T-helper 22 cell (primary cell): ENCODE data around the gene FAM171A1.
A peak's percentile ranks its signal among the peaks of the same experiment; 100 is the strongest.

Source experiments
- DNase-seq: peaks from one replicate; pipeline ENCODE4 v3.0.0-alpha.2; 2020; ENCODE audit warnings: low read depth

FAM171A1 gene

DNA sequence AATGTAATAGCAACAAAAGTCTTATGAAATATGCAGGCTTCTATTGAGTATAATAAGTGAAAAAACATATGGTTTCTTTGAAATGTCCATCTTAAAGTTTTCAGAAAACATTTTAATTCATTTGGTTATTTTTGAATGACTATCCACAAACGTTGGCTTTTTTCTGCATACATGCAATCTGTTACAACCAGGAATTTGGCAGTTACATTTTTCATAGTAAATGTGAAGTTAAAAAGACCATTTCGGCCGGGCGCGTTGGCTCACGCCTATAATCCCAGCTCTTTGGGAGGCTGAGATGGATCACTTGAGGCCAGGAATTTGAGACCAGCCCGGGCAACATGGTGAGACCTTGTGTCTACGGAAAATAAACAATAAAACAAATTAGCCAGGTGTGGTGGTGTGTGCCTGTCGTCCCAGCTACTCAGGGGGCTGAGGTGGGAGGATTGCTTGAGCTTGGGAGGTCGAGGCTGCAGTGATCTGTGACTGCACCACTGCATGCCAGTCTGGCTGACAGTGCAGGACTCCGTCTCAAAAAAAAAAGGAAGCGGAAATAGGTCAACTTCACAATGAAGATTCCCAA is 128.7 kb downstream of the FAM171A1 start:
- no peak for DNase-seq

DNA sequence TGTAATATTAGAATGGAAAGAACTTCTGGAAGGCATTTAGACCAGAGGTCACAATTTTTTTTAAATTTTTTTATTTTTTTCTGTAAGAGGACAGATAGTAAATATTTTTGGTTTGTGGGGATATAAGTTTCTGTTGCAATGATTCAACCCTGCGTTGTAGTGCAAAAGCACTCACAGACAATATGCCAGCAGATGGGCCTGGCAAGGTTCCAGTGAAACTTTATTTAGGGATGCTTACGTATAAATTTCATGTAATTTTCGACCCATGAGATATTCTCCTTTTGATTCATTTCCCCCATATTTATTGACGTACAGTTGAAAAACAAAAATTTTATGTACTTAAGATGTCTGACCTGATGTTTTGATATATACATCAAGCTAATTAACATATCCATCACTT is 129.8 kb downstream of the FAM171A1 start:
- no peak for DNase-seq

DNA sequence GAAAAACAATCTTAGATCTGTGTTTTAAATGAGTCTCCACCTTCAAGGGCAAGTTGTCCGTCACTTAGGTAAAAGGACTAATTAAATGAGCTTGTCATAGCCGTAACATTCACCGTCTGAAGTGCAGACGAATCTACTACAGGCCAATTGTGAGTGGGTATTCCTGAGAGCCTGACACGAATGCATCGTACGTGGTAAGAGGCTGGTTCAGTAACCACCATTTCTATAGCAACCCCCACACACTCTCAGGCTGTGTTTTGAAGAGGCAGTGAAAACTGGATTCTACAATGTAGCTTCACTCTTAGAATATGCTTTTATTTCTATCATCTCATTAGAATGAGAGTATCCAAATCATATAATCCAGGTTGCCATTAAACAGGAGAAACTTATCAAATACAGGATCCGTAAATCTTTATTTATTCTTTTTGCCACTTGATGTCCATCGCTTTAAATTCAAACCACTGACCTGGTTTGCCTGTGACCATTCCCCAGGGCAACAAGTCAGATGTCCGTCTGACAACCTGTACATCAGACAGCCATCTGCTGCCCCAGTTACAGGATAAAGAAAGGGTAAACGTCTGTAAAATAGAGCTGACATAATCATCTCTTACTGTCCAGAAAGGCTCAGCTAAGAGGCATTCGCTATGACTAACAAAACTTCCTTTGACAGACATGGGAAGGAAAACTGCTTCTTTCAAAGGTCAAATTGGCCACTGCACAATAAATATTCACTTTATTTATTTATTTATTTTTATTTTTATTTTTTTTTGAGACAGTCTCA is 132.3 kb downstream of the FAM171A1 start:
- DNase-seq: no peak

DNA sequence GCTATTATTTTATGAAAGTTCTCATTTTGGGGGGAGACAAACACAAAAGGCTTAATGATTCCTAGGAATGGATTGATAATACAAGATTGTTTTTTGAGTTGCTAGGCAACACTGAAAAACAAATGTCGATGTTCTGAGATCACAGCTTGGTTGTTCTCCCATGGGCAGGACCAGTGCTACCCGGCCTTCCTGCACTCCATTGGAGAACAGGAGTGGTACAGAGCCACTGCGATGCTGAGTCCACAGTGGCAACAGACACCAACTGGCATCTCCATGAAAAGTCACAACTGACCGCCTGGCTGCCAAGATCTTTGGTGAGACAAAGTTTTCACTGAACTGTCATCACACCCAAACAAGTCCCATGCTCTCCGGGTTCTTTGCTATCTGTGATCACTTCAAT is 133.7 kb downstream of the FAM171A1 start:
- no peak for DNase-seq

DNA sequence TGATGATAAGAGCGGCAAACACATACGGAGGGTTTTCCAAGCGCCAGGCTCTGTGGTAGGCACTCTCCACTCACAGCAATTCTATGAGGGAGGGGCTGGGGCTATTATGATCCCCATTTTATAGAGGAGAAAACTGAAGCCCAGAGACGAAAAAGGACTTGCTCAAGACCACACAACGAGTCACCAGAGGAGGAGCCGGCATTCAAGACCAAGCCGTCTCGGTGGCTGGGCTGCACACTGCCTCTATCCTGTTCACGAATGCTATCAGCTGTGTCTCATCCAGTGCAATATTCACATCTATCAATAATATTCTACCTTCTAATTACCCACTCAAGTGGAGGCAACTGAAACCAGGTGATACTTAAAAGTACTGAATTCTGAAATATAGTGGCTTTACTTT is 134.7 kb downstream of the FAM171A1 start:
- DNase-seq: no peak

DNA sequence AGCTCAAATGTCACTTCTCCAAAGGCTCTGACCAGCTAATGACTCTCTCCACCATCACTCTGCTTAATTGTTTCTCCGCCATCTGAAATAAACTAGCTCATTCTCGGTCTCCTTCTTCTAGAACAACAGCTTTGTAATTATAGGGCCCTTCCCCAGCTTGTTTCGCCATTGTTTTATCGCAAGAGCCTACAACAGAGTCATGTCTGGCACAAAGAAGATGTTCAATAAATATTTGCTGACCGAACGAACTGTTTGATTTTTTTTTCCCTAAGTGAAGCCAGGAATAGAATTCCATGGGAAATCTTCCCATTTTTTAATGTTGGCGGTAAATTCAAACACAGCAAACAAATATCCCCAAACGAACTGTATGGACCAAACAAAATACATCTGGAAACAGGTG is 138.8 kb downstream of the FAM171A1 start:
- DNase-seq: no peak

DNA sequence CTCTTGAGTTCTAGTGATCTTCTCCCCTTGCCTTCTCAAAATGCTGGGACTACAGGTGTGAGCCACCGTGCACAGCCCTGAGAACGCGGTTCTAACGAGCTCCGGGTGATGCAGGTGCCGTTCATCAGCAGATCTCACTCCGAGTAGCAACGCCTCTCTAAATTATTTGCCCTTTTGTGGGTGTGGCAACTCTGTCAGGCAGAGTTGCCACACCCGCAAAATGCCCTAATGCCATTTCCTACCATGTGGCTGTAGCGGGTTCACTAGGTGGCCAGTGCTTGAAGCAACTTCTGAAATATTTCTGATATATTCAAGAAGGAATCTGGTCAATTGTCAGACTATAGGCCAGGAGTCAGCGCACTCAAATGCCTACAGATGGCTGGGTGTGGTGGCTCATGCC is 139.7 kb downstream of the FAM171A1 start:
- DNase-seq: no peak

DNA sequence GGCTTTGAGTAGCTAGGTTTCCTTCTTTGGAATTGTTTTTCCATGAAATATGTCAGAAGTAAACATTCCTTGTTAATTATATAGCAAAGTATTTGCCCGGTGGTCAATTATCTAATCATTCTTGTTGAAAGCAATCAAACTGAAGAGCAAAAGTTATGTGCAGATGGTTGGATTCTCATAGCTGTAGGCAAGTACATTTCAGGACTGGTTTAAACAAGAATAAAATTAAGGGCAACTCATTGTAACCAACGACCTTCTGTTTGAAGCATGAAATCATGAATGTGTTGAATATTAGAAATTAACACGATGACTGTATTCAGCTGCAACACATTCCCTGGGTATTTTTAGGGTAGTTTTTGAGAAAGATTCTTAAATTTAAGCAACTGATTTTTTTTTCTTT is 140.8 kb downstream of the FAM171A1 start:
- DNase-seq: no peak

DNA sequence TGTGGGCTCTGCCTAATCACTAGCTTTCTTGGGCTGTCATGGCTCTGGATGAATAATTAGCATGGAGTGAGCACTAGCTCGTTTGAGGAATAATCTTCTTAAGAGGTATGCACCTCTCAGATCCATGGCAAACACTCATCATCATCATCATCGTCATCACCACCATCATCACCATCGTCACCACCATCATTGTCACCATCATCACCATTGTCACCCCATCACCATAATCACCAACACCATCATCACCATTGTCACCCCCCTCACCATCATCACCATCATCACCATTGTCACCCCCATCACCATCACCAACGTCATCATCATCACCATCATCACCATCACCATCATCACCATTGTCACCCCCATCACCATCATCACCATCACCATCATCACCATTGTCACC is 141.8 kb downstream of the FAM171A1 start:
- no peak for DNase-seq

DNA sequence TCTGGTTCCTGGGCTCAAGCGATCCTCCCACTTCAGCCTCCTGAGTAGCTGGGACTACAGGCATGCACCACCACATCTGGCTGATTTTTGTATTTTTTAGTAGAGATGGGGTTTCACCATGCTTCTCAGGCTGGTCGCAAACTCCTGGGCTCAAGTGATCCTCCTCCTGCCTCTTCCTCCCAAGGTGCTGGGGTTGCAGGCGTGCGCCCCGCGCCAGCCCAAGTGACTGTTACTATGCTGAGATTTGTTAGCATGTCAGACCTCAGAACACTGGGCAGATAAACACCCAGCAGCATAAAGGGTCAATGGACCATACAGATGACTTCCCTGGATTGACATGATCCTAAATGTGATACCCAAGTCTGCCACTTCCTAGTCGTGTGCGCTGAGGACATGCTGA is 142.7 kb downstream of the FAM171A1 start:
- no peak for DNase-seq

DNA sequence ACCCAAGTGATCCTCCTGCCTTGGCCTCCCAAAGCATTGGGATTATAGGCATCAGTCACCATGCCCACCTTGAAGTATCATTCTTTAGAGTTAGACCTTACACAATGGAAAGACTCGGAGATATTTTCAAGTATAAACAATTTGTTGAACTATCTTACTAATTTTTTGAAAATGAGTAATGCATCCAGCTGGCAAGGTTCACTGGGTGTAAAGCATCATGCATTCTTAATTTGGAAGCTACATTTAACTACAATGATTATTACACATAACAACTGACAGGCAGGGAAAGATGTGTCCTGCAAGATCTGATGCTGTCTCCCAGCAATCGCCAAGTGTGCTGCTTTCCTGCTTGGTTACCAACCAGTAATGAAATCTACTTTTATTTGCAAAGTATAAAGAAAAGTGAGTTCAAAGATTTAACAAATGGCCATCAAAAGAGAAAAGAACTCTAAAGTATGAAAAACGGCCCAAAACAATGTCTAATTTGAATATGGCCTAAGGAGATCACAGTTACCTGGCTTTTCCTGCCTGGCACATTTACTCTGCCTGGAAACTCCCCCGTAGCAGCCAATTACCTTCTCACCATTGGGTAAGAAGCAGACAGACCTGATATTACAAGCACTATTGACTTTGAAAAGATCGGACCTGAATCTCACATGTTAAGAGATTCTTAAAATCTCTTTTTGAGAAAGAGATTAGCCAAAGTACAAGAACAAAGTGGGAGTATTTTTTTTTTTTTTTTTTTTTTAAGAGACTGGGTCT is 143.3 kb downstream of the FAM171A1 start:
- no peak for DNase-seq

DNA sequence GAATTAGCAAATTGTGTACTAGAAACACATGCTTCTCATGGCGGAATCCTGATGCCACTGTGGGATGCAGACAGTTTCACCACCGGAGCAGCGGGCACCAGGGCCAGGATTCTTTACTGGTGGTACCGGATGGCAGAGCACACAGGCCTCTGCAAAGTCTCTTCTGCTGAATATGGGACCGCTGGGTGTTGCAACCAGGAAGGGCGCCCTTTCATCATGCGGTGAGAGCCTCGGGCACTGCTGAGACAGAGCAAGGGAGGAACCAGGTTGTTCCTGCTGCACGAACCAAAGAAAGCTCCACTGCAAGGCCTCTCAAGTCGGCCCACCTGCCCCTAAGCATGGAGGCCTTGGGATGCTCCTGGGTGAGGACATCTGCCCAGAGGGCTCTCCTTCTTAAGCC is 145.6 kb downstream of the FAM171A1 start:
- DNase-seq: no peak

DNA sequence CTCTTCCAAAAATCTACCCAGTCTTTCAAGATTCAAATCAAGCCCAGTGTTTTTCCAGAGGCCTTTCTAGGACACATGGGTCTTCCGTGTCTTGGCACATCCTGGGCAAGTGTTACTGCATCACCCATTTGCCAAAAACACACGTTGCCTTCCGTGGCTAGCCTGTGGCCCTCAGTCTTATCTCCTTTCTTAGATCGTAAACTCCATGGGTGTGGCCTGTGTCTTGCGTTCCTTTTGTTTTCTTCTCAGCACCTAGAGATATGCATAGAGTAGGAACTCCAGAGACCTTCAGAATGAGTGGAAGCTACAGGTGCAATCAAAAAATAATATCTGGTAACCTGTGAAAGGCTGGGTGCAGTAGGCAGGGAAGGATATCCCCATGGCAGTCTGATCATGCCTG is 146.1 kb downstream of the FAM171A1 start:
- no peak for DNase-seq

DNA sequence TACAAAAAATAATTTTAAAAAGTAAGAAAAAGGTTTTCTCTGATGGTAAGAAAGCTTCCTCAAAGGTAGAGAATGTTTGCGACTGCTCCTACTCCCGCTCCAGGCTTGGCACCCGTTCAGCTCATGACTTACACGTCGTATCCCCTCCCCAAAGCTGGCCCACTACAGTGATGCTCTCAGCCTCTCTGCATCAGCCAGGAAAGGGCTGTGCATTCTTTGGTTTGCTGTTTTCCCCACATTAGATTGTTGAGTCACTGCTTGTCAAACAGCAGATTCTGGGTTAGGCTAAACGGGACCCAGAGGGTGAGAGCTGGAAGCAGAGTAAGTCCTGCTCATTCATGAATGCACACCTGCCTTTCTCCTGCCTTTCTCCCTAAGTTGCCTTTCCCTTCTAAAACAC is 147.9 kb downstream of the FAM171A1 start:
- no peak for DNase-seq

DNA sequence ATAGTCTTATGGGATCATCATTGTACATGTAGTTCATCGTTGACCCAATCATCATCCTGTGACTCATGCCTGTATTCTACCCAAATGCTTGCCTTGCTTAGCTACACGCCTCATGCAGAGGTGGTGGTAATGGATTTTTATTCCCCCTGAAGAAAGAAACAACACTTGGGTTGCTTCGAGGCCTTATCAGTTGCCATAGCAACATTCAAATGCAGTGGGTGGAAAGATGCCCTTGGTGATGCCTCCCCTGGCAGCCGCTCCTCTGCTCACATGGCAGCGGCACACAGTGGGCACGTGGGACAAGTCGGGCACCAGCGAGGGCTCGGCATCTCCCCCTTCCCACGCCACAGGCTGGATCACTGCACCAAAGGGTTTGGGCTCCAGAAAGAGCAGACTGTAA is 148.6 kb downstream of the FAM171A1 start:
- no peak for DNase-seq

DNA sequence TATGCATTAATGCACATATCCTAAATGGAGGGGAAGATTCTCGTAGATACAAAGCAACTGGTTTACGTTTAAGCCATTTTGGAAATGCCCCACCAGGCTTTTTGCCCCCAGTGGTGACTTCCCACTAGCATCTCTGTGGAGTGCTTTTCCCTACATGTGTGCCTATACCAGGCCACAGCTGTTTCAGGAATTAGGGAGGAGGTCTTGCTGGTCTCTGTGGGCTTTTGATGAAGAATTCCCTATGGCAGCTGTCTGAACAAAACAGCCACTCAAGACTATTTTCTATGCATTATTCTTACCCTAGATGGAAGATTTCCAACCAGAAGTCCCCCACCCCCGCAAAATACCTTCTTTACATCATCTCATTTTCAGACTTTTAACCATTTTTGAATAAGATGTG is 150.6 kb downstream of the FAM171A1 start:
- DNase-seq: no peak

DNA sequence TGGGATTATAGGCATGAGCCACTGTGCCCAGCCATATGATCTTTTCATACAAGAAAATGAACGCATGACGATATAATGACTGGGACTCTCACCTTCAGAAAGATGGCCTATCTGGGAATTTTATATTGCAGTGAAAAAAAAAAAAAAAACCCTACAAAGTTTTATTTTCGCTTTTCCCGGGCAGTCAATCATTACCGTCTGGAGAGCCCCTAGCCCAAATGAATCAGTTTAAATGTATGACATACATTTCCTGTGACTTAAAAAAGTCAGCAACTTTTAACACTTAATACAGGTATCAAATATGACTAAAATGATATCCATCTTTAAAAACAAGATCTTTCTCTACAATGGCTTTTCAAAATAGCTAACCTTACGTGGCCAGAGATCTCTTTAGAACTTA is 154.4 kb downstream of the FAM171A1 start:
- DNase-seq: no peak

DNA sequence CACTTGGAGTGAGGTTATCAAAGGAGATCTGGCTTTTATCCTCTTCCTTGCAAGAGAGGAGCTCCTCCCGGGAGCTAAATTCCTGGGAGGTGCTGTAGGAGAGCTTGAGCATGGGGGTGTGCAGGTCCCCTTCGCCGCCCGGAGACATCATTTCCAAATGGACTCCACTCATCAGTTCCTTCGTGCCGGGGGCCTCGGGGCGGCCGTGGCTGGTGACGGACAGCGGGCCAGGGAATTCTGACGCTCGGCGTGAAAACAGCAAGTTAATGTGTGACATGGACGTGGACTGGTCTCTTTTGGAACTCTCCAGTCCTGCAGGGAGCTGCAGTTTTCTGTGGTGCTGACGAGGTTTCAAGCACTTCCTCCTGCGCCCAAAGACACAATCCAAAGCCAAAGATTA is 156.9 kb downstream of the FAM171A1 start:
- no peak for DNase-seq

DNA sequence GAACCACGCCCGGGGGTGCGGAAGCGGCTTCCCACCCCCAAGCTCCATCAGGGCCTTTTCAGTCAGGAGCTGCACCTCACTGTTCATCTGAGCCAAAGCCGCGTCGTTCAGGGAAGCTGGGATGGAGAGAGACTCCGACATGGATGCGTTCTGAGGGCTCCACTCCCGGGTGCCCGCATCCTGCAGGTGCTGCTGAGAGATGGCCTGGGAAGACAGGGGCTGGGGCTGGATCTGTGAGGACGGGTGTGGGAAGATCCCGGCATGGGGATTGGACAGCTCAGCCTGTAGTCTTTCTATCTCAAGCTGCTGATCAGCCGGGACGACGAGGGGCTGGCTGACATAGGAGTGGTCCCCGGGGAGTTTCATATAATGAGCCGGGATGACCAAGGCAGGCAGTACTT is 157.6 kb downstream of the FAM171A1 start:
- no peak for DNase-seq

DNA sequence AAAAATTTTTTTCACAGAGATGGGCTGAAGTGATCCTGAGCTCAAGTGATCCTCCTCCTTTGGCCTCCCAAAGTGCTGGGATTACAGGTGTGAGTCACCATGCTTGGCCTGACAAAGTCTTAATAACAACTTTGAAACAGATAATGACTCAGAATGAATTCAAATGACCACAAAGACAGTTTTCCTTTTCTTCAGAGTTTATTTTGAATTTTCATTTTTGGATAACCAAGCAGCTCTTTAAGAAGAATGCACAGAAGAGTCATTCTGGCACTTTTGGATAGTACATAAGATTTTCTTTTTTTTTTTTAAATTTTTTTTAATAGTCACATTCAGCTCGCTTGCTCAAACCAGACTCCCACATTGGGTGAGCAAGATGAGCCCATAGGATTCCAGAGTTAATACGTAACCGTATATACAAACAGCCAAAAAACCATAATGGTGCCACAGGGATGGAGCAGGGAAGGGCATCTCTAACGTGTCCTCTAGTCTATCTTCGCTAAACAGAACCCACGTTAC is 159.6 kb downstream of the FAM171A1 start:
- DNase-seq: no peak

DNA sequence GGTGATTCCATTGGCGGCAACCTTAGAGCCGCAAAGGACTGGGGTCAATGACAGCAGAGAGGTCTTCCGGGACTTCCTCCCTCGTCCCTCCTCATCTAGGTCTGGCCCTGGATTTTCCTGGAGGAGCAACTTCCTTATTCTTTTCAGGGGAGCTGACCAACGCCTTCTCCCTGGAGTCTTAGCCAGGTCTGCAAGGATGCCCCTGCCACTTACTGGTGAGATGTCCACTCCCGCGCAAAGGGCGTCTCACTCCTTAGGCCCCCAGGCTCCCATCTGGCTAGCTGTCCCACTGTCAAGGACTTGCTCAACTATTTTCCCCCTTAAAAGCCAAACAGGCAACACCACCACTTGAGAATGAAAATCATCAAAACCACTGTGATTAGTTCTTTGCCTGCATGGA is 160.6 kb downstream of the FAM171A1 start:
- no peak for DNase-seq

DNA sequence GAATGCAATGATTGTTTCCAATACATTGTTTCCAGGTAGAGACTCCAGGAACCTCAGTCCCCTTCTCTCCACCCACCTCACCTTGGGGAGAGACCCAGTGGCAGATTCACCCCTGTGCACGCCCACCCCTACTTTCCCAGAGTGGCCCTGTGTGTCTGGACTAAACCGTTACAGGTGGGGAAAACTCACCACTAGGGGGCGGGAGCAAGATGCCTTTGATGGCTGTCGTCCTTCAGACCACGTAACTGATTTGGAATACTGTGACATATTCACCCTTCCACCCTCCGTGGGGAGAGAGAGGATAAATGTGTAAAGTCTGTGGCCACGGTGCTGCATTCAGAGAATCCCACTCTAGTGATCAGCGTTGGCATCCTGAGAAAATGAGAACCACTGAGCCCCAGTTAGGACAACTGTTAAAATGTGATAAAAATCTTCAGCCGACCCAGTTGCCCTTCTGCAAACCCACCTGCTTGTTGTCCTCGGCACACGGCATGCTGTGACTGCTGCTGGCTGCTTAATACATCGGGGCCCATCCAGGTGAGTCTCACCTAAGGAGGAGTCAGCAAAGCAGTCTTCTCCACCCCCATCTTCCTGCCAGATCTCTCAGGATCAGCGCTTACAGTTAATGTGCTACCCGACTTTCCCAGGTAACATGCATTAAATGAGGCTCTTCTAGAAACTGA is 161.1 kb downstream of the FAM171A1 start:
- DNase-seq: peak; percentile 59

DNA sequence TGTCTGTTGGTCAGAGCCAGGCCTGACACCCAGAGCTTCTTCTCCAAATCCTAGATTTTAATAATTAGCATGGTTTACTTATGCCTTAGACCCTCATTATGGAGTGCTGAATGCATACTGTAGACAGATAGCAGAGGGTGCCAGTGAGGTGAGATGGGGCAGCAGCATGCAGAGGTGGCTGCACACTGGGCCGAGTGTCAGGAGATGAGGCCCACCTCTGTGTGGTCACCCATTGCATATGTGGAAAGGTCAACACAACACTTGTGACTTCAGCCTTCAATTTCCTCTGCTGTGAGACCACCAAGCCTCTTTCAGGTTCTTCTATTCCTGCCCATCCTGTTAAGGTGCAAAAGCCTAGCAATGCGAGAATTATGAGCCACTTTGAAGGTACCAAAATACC is 162.9 kb downstream of the FAM171A1 start:
- DNase-seq: no peak
